ENCODE measurements around the gene P2RY12.

GRCh38 chr3:151372063-151372820 lies 12.3 kb downstream of the P2RY12 start:
- TF ChIP-seq POLR2A (IDR thresholded peaks at IDR 0.05; ENCODE audit: control extremely low read depth in 1 of 2, low read depth in 2 of 2, low read length in 2 of 2) (no peak), TBP (IDR thresholded peaks at IDR 0.05; ENCODE audit: low read depth, low read length) (no peak), POLR2AphosphoS5 (IDR thresholded peaks at IDR 0.05; ENCODE audit: low read depth, low read length) (no peak), EGR1 (IDR thresholded peaks at IDR 0.05; ENCODE audit: borderline replicate concordance, low read depth, low read length) (no peak), NRF1 (IDR thresholded peaks at IDR 0.05; ENCODE audit: low read depth, low read length) (no peak), YY1 (IDR thresholded peaks at IDR 0.05; ENCODE audit: low read depth, low read length) (no peak), JUN (IDR thresholded peaks at IDR 0.05; ENCODE audit: low read depth, low read length) (no peak), EZH2 (IDR thresholded peaks at IDR 0.05; ENCODE audit: low read depth, low read length, severe bottlenecking) (no peak), SIN3A (conservative IDR thresholded peaks at IDR 0.05 in 1 of 2, IDR thresholded peaks at IDR 0.05 in 1 of 2; ENCODE audit: low read depth in 1 of 2, low read length in 2 of 2) (no peak)
- TF ChIP-seq, protein P1, sequence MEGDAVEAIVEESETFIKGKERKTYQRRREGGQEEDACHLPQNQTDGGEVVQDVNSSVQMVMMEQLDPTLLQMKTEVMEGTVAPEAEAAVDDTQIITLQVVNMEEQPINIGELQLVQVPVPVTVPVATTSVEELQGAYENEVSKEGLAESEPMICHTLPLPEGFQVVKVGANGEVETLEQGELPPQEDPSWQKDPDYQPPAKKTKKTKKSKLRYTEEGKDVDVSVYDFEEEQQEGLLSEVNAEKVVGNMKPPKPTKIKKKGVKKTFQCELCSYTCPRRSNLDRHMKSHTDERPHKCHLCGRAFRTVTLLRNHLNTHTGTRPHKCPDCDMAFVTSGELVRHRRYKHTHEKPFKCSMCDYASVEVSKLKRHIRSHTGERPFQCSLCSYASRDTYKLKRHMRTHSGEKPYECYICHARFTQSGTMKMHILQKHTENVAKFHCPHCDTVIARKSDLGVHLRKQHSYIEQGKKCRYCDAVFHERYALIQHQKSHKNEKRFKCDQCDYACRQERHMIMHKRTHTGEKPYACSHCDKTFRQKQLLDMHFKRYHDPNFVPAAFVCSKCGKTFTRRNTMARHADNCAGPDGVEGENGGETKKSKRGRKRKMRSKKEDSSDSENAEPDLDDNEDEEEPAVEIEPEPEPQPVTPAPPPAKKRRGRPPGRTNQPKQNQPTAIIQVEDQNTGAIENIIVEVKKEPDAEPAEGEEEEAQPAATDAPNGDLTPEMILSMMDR (IDR thresholded peaks at IDR 0.05; ENCODE audit: control extremely low read depth in 1 of 3, insufficient read depth in 1 of 3, low read depth in 1 of 3, low read length in 3 of 3) = no peak
- TF ChIP-seq, protein P2, sequence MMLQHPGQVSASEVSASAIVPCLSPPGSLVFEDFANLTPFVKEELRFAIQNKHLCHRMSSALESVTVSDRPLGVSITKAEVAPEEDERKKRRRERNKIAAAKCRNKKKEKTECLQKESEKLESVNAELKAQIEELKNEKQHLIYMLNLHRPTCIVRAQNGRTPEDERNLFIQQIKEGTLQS (IDR thresholded peaks at IDR 0.05; ENCODE audit: insufficient read depth, low read depth, low read length) = no peak
- TF ChIP-seq, protein P3, sequence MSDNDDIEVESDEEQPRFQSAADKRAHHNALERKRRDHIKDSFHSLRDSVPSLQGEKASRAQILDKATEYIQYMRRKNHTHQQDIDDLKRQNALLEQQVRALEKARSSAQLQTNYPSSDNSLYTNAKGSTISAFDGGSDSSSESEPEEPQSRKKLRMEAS (IDR thresholded peaks at IDR 0.05) = no peak

Data from H1 (cell line).